Measurements from ENCODE around the gene SPDYE1.
"Not testable (repeated sequence)": the region's sequence is repeated elsewhere in the genome, so short reads cannot be mapped to it uniquely, and the experiment has no call there.

The SPDYE1 gene, protein sequence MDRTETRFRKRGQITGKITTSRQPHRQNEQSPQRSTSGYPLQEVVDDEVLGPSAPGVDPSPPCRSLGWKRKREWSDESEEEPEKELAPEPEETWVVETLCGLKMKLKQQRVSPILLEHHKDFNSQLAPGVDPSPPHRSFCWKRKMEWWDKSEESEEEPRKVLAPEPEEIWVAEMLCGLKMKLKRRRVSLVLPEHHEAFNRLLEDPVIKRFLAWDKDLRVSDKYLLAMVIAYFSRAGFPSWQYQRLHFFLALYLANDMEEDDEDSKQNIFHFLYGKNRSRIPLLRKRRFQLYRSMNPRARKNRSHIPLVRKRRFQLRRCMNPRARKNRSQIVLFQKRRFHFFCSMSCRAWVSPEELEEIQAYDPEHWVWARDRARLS
- 0 to 0.08 (median 0) reads per million in 18 experiments for total RNA-seq

DNA sequence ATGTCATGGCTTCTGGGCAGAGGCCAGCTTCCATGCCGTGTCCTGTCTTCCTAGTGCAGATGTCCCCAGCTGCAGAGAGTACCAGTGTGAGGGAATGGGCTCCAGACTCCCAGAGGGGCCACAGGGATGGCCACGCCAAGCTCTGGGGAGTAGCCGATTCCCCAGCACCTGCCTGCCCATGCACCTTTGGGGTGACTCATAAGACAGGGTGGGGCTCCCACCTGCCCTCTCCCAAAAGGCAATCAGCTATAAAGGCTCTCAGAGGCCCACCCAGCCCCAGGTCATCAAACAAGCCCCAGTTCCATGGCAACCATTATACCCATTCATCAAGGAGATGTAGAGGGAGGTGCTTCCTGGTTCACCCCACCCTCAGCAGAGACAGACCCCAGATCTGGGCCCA is at the start of gene SPDYE1:
TSS of gene SPDYE1 (plus strand) at position 366 of the 400 bp plus-strand sequence. CDS start 2,053 bp downstream, outside the sequence.
- DNase-seq = not testable (repeated sequence)

DNA sequence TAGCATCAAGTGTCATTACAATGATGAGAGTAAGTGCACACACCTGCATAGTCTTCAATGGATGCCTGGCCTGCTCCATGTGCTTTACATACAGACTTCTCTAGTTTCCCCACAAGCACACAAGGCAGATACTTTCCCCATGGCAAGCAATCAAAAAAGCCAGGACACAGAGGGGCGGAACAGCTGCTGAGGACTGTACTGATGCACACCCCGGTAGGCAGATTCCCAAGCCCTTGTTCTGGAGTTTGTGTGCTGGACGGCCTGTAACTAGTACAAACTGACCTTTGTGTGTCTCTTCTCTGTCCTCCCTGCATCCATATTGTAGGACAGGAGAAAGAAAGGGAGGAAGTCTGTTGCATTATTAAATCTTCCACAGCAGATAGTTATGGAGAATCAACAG is 45.7 kb upstream of the SPDYE1 start:
- no peak for DNase-seq

DNA sequence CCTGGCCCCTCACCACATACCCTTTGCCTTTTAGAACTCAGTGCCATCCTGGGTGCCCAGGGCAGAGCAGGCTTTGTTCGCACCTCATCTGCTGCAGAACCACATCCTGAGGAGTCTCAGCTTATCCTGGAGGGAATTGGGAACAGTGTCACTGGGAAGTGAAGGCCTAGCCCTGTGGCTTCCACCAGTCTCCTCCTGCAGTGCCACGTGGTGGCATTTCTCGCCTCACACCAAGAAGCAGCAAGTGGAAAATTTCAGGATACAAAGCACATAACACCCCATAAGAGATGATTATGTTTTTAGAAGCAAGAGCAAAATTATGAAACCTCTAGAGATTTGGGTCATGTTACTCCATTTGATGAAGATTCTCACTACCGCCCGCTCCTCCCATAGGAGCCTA is 44.6 kb upstream of the SPDYE1 start:
- no peak for DNase-seq

DNA sequence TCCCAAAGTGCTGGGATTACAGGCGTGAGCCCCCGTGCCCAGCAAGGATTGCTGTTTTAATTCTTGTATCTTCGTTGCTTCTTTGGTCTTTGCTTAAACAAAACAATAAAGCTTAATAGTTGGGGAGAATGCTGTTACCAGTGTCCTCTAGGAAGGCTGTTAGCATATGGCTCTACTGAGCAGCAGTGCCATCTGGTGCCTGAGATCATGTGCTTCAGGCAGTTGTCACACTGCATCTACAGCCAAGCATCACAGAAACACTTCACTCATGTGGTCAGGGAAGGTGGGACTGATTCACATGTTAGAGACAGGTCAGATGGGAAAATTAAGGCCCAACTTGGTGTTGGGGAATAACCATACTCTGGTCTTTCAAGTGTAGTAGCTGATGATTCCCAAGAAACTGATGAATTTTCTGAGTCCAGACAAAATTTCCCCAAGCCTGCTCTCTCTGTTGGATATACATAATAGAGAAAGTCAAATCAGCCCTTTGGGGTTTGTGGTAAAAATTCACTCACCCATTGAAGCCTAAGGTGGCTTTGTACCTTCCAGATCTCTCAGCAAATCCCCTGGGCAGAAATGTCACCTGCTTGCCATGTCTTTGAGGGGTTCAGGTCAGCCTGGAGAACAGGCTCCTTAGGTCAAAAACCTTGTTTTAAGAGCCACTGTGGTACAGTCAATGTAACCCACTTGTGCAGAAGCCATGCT is 43.0 kb upstream of the SPDYE1 start:
- peak in 1 of 2 donors; percentile 18 for DNase-seq

DNA sequence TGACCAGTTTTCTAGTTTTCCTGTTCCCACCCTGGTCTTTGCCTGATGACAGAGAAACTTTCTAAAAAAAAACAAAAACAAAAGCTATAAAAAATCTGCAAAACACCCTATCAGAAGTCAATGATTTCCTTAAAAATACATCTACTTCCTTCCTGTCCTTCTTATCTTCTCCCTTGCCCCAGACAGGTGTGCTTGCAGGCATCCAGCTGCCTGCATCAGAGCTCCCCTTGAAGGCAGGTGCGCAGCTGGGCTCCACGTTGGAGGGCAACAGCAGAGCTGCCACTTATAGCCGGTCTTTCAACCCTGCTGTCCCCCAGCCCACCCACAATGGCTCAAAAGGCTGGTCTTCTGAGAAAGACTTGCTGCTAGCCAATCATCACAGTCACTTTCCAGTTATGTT is 41.7 kb upstream of the SPDYE1 start:
- DNase-seq = no peak

DNA sequence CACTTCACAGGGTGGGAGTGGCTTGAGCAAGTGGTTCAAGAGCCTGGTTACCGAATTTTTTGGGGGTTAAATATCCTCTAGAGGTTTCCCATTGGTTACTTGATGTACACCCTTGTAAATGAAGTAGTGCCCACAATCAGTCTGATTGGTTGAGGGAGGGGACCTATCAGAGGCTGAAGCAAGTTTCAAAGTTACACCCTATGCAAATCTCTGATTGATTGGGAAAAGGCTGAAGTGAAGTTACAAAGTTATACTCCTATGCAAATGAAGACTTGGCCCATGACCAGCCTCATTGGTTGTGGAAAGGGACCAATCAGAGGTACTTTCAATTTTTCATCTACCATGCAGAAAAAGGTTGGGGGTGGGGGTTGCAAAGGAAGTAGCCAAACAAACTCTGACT is 36.8 kb upstream of the SPDYE1 start:
- no peak for DNase-seq

DNA sequence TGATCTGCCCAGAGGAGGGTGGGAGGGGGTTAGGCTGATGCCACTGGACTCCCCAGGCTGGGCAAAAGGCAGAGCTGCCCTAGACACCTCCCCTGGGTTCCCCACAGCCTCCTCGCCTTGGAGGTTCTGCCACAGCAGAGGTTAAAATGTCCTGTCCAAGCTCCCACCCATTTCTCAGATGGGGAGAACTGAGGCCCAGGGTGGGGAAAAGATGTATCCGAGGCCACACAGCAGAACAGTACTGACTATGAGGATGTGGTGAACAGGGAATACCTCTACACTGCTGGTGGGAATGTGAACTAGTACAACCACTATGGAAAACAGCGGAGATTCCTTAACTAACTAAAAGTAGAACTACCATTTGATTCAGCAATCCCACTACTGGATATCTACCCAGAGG is 31.3 kb upstream of the SPDYE1 start:
- DNase-seq = not testable (repeated sequence)

DNA sequence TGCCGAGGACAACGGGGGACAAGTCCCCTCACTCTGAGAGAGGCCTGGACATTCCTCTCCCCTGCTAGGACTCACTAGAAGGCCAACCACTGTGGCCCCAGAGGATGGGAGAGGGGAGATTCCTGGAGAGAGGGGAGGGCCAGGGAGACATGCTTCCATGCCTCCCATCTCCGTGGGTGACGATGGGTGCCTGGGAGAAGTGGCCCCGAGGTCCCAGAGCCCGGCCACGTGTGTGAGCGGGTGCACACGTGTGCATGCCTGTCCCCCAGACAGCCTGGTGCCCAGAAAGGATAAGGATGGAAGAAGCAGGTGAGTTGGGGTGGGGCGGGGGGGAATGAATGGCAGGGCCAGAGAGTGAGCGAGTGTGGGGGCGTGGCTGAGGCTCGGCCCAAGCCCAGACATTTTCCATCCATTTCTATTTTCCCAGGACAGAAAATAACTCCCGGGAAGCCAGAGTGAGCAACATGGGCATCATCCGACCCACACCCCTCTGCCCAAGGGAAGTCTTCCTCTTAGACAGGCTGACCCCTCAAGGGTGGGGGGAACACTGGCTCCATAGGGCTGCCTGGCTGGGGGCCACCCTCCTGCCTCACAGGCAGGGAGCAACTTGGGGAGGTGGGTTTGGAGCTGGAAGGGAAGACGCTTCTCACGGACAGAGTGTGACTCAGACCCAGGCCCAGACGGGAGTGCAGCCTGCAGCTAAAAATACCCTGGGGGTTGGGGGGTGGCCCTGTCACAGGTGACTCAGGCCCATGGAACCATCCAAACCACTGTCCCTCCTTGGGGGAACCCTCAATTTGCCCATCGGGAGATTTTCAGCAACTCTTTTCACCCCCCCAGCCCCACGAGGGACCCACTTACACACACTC is 29.3 kb upstream of the SPDYE1 start:
- not testable (repeated sequence) for DNase-seq

DNA sequence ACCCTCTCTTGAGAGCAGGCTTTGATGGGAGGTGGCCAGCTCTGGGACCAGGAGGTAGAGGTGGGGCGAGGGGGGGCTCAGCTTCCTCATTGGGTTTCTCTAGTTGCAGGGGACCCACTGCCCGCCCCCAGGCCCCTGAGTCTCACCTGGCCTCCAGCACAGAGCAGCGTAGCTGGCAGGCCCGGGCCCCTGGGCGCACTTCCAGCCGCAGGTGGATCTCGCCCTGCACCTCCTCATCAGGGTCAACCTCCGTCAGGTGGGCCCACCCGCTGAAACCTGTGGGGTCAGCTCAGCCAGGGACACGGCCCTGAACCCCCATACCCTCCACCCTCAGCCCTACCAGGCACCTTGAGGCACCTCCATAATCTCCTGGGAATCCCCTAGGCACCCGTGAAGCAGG is 28.1 kb upstream of the SPDYE1 start:
- not testable (repeated sequence) for DNase-seq

DNA sequence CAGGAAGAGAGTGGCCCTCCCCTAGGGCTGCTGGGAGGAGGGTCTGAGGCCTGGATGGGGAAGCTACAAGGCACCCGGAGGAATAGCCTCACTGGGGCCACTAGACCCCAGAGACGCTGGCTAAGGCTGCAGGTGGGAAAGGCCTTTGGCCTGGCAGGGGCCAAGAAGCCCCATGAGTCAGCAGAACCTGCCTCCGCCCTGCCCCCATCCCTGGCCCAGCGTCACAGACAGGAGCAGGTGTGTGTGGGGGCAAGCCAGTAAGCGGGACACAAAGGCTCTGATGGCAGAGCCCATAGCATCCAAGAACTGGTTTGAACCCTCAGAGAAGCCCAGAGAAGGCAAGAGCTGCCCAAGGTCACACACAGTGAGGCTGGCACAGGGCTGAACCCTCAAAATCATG is 27.0 kb upstream of the SPDYE1 start:
- DNase-seq = not testable (repeated sequence)

DNA sequence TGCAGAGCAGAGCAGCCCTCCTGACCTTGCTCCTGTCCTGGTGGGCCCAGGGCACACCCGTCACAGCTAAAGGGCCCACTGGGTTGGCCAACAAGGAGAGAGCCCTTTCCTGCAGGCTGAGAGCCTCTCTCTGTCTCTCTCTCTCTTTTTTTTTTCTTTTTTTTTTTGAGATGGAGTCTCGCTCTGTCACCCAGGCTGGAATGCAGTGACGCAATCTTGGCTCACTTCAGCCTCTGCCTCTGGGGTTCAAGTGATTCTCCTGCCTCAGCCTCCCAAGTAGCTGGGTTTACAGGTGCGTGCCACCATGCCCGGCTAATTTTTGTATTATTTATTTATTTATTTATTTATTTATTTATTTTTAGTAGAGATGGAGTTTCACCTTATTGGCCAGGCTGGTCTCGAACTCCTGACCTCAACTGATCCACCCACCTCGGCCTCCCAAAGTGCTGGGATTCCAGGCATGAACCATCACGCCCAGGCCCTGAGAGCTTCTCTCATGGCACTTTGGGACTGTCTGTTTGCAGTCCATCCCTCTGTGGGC is 23.6 kb upstream of the SPDYE1 start:
- not testable (repeated sequence) for DNase-seq

DNA sequence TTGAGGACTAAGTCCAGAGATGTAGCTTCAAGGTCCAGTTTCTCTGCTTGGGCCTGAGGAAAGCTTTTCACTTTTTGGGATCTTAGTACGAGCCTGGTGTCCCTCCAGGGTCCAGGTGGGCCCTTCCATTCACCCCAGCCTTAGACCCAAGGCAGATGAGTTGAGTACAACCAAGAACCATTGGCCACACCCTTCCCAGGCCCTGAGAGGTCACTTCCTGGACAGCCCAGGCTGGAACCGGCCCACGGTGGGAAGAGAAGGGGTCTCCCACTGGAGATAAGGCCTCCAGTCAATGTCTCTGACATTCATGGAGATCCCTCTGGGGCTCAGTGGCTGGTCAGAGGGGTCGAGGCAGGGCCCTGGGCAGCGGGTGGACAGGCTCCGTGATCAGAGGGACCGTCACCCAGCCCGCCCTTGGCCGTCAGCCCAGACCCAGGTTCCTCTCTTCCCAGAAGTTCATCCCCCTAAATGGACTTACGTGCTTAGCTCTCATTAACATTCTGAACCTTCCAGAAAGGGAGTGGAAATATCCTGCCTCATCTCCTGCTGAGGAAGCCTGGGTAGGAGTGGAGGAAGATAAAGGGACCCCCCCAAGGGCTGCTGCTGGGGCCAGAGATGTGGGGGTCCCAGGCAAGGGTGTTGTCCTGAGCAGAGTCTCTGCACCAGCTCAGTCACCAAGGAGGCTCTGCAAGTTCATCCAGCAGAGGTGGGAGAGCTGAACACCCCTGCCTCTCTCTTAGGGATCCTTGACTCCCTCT is 22.8 kb upstream of the SPDYE1 start:
- DNase-seq = not testable (repeated sequence)

DNA sequence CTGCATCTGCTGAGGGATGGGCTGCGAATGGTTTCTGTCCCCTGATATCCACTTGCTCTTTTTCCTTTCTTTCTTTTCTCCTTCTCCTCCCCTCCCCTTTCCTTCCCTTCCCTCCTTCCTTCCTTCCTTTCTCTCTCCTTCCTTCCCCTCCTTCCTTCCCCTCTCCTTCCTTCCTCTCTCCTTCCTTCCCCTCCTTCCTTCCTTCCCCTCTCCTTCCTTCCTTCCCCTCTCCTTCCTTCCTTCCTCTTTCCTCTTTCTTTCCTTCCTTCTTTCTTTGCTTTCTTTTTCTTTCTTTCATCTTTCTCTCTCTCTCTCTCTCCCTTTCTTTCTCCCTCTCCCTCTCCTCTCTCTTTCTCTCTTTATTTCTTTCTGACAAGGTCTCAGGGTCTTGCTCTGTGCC is 20.2 kb upstream of the SPDYE1 start:
- DNase-seq = no peak

DNA sequence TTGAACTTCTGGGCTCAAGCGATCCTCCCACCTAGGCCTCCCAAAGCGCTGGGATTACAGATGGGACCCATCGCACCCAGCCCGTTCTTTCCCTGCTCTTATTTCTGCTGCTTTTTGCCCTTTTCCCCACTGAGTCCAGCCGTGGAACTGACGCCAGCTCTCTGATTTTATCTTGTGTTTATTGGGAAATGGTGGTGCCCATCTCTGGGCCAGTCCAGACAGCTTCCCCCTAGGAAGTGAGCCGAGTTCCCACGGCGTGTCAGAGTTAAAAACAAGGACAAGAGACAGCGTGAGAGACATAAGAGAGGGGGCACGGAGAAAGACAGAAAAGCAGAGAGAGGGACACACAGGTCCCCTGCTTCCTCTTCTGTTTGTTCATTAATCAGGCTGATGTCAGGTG is 19.6 kb upstream of the SPDYE1 start:
- not testable (repeated sequence) for DNase-seq

DNA sequence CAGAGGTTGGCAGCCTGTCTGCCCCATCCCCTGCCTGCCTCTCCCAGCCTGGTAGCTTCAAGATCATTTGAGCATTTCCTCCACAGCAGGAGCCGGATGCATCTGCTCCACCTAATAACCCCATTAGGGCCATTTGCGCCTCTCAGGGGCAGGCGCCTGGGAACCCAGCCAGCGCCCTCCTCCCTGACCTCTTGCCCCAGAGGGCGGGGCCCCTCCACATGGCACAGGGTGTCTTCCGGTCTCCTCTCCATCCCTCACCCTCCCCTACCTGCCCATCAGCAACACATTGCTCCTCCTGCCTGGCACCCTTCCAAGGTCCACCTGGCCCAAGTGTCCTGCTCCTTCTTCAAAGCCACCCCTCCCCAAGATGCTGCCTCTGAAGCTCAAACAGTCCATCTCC is 14.8 kb upstream of the SPDYE1 start:
- not testable (repeated sequence) for DNase-seq

DNA sequence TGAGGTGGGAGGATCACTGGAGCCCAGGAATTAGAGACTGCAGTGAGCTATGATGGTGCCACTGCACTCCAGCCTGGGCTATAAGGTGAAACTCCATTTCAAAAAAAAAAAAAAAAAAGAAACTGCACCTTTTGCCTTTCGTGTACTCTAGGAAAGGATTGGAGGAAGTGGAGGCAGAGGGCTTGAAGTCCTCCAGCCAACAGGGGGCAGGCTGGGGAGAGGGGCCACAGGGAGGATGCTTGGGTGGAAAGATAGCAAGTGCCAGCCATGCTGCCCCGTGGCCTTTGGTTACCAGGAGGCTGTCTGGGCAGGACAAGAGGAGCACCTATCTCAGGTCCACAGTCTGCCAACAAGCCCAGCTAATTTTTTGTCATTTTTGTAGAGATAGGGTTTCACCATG is 14.0 kb upstream of the SPDYE1 start:
- DNase-seq = not testable (repeated sequence)

DNA sequence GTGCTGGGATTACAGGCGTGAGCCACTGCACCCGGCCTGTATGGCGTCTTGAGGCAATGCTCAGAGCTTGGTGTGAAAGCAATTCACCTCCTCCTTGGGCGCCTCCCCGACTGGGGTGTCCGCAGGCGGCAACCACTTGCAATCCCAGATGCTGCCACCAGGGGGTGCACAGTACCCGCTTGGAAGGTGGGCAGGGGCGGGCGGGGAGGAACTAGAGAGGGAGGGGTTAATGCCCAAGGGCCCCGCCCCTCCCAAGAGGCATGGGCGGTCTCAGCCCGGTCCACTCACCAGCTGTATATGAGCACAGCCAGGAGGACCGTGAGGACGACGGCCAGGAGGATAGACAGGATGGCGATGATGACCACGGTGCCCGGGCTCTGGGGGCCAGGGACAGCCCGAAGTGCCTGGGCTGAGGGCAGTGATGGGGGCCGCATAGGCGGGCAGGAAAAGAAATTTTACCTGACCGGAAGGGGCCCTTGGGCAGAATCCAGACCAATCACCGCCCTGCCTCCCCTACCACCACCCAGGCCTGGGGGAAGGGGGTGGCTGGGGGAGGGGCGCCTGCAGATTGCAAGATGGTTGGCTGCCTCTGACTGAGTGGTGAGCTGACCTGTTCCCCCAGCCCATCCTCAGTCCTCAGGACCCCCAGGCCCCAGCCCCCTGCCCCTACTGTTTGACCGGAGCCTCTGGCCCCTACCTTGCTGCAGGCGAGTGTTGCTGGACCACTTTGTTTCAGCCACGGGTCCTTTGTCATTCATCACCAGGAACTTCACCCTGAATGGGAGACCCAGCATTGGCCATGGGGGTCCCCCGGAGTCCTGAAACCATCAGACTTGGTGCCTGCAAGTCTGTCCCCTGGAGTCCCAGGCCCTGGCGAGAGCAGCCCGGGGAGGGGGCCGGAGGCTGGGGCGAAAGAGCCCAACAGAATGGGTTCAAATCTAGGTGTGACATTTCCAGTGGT is 11.5 kb upstream of the SPDYE1 start:
- DNase-seq = peak; percentile 24 to 74

DNA sequence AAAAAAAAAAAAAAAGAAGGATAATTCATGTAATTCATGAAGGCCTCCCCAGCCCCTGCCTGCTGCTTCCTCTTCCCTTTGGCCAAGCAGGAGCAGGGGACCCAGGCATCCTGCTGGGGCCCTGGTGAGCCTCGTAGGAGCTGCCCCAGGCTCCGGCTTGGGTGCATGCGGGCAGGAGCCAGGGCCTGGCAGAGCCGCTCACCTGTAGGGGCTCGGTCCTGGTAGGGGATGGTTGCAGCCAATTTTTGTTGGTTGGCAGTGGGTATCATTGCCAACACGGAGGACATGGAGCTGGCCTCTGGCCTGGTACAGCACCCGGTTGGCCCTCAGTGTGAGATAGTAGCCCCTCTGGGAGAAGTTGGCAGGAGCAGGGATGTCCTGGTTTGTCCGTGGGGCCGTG is 10.2 kb upstream of the SPDYE1 start:
- not testable (repeated sequence) for DNase-seq

DNA sequence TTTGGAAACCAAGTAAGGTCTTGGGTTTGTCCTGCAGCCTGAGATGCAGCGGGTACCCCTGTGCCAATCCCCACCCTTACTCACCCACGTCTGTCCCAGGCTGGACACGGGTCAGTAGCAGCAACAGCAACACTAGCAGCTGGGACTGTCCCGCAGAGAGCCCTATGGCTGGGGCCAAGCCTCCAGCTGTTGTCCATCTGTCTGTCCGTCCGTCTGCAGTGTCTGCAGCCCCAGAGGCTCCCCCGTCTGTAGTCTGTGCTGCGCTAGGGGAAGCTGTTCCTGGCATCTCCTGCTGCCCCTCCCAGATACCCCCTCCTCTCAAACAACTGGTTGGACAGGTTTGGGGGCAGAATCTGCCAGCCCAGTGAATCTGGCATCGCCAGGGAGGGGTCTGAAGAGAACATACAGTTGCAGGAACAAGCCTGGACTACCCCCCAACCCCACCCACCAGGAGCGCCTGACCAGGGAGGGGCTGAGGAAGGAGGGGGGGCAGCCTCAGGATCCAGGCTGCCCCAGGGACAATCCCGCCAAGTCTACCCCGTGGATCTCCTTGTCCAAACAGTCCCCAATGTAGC is 7.6 kb upstream of the SPDYE1 start:
- DNase-seq = not testable (repeated sequence)

DNA sequence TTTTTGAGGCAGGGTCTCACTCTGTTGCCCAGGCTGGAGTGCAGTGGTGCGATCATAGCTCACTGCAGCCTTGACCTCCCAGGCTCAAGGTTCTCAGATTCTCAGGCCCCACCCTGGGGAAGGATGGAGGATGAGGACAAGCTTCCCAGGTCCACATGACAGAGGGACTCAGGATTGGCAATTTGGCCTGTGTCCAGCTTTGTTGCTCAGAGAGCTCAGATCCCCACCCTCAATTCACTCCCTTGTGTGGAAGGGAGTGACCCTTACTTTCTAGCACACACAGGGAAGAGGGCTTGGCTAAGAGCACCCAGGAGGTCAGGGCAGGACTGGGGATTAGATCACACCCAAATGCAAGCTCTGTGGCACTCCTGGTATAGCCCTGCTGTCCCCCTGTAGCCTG is 6.9 kb upstream of the SPDYE1 start:
- DNase-seq = not testable (repeated sequence)
